ENCODE results near the gene HECW1.

HECW1 gene

DNA sequence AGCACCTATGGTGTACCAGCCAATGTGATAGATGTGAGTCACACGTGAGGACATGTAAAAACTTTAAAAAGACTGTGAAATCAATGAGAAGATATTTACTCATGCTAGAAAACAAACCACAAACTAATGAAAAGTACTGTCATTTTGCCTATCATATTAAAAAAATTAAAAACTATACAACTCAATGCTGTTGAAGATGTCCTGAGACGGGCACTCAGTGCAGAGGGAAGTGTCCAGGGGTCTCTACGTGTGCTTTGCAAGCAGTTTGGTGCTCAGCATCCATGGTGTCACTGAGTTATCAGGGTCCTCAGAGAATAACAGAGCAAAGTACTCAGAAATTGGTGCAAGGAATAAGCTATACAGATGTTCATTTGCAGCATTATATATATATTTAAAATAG, 162.3 kb downstream of the HECW1 start:
- Histone ChIP-seq H3K4me3 (ENCODE audit: low read depth in 1 of 2, low read length in 1 of 2) (no peak overlapping the region), H3K36me3 (no peaks in the 10 kb centered on the region), H3K27me3 (no peaks in the 10 kb centered on the region), H3K27ac (no peak overlapping the region), H3K4me1 (ENCODE audit: control insufficient read depth in 1 of 2, insufficient read depth in 1 of 2, low read depth in 1 of 2, low read length in 1 of 2) (no peaks in the 10 kb centered on the region), H3K9me3 (no peaks in the 10 kb centered on the region)
- TF ChIP-seq, protein P1, sequence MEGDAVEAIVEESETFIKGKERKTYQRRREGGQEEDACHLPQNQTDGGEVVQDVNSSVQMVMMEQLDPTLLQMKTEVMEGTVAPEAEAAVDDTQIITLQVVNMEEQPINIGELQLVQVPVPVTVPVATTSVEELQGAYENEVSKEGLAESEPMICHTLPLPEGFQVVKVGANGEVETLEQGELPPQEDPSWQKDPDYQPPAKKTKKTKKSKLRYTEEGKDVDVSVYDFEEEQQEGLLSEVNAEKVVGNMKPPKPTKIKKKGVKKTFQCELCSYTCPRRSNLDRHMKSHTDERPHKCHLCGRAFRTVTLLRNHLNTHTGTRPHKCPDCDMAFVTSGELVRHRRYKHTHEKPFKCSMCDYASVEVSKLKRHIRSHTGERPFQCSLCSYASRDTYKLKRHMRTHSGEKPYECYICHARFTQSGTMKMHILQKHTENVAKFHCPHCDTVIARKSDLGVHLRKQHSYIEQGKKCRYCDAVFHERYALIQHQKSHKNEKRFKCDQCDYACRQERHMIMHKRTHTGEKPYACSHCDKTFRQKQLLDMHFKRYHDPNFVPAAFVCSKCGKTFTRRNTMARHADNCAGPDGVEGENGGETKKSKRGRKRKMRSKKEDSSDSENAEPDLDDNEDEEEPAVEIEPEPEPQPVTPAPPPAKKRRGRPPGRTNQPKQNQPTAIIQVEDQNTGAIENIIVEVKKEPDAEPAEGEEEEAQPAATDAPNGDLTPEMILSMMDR (IDR thresholded peaks at IDR 0.05): no peak

DNA sequence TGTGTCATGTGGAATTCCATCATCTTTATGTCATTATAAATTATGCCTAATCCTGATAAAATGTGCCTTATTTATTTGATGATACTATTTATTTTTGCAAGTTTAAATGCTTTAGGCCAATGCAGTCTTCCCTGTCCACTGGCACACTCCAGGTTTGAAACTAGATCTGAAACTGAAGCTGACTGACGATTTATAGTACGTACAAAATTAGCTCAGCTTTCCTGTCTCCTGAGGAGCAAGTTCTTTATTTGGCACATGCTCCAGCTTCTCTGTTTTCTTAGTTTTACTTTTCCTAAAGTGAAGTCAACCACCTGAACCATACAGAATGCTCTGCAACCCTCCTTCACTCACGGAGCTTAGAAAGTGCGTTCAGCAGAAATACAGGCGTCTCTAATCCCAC, 164.1 kb downstream of the HECW1 start:
- no peak overlapping the region for H3K27ac ChIP-seq
- H3K4me3 ChIP-seq (ENCODE audit: low read depth in 1 of 2, low read length in 1 of 2): no peak overlapping the region
- H3K27me3 ChIP-seq: peaks cover 7% of the 10 kb centered on the region
- H3K9me3 ChIP-seq: no peaks in the 10 kb centered on the region
- TF ChIP-seq, protein P1 (IDR thresholded peaks at IDR 0.05): no peak
- no peaks in the 10 kb centered on the region for H3K4me1 ChIP-seq (ENCODE audit: control insufficient read depth in 1 of 2, insufficient read depth in 1 of 2, low read depth in 1 of 2, low read length in 1 of 2)
- H3K36me3 ChIP-seq: no peaks in the 10 kb centered on the region

DNA sequence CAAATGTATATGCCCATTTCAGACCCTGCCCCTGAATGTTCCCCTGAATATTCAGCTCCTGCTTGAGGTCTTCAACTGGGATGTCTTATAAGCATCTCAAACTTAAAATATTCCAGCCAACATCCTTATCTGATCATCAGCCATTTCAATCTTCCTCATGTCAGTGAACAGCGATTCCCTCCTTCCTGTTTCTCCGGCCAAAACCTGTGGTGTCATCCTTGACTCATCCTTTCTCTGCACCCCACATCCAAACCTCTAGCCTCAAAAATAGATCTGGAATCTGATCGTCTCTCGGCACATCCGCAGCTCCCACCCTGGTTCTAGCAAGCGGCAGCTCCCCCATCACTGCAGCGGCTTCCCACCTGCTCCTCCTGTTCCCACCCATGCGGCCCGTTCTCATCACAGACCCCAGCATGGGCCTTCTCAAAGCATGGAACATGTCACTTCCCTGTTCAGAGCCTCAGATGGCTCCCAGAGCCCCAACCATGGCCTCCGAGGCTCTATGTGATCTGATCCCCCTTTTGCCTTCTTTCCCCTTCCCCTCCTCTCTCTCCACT, 165.7 kb downstream of the HECW1 start:
- no peaks in the 10 kb centered on the region for H3K9me3 ChIP-seq
- H3K27ac ChIP-seq: no peak overlapping the region
- no peaks in the 10 kb centered on the region for H3K4me1 ChIP-seq (ENCODE audit: control insufficient read depth in 1 of 2, insufficient read depth in 1 of 2, low read depth in 1 of 2, low read length in 1 of 2)
- H3K4me3 ChIP-seq (ENCODE audit: low read depth in 1 of 2, low read length in 1 of 2): no peak overlapping the region
- no peaks in the 10 kb centered on the region for H3K36me3 ChIP-seq
- H3K27me3 ChIP-seq: peaks cover 13% of the 10 kb centered on the region
- TF ChIP-seq, protein P1 (IDR thresholded peaks at IDR 0.05): no peak

DNA sequence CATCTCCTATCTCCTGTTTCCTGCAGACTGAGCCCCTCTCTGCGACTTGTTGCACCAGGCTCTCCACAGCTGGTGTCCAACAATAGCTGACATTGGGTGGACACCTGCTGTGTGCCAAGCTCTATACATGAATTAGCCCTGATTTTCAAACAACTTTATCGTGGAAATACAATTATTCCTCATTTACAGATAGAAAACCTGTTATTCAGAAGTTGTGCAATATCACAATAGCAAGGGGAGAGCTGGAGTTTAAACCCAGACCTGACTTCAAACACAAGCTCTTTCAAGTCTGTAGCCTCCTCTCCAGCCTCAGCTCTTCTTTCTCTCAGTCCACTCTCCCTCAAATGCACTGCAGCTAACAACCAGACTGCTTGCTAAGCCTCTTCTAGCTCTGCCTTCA, 168.8 kb downstream of the HECW1 start:
- Histone ChIP-seq H3K4me1 (ENCODE audit: control insufficient read depth in 1 of 2, insufficient read depth in 1 of 2, low read depth in 1 of 2, low read length in 1 of 2) (no peaks in the 10 kb centered on the region), H3K4me3 (ENCODE audit: low read depth in 1 of 2, low read length in 1 of 2) (no peak overlapping the region), H3K27me3 (peaks cover 13% of the 10 kb centered on the region), H3K9me3 (no peaks in the 10 kb centered on the region), H3K36me3 (no peaks in the 10 kb centered on the region), H3K27ac (no peak overlapping the region)
- TF ChIP-seq, protein P1 (IDR thresholded peaks at IDR 0.05): no peak

DNA sequence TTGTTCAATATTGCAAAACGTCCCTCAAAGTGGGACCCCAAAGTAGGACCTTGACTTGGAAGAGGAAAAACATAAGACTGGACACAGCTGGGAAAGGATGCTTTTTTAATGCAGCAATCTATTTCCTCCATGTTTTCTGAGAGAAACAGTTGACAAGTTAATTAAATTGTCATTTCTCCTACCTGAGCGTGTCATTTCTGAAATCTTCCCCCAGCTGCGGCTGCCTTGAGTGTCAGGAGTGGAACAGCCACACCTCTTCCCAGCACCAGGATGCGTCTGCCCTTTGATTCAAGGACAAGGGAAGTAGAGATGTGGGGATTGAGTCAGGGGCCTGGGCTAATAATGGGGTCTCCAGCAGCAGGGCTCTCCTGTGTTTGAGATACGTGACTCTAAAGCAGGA, 171.3 kb downstream of the HECW1 start:
- no peak overlapping the region for H3K4me3 ChIP-seq (ENCODE audit: low read depth in 1 of 2, low read length in 1 of 2)
- no peaks in the 10 kb centered on the region for H3K36me3 ChIP-seq
- TF ChIP-seq, protein P1 (IDR thresholded peaks at IDR 0.05): no peak

DNA sequence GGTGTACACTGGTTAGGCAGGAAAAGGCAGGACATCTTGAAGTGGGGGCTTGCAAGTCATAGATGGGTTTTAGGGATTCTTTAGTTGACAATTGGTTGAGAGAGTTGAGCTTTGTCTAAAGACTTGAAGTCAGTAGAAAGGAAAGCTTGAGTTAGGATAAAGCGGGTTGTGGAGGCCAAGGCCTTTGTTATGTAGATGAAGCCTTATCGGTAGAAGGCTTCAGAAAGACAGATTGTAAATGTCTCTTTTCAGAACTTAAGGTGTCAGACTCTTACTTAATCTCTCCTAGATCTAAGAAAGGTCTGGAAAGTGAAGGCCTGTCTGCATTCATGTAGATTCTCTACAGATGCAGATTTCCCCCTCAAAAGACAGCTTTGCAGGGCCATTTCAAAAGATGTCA, 177.4 kb downstream of the HECW1 start:
- H3K27ac ChIP-seq: no peak overlapping the region
- H3K4me3 ChIP-seq (ENCODE audit: low read depth in 1 of 2, low read length in 1 of 2): no peak overlapping the region
- H3K36me3 ChIP-seq: no peaks in the 10 kb centered on the region
- H3K27me3 ChIP-seq: peaks cover 6% of the 10 kb centered on the region
- TF ChIP-seq, protein P1 (IDR thresholded peaks at IDR 0.05): no peak
- H3K4me1 ChIP-seq (ENCODE audit: control insufficient read depth in 1 of 2, insufficient read depth in 1 of 2, low read depth in 1 of 2, low read length in 1 of 2): no peaks in the 10 kb centered on the region
- peaks cover 5% of the 10 kb centered on the region for H3K9me3 ChIP-seq

More for the DNA sequence above, 171.3 kb downstream of the HECW1 start:
- Histone ChIP-seq H3K27me3 (peaks cover 13% of the 10 kb centered on the region), H3K27ac (no peak overlapping the region), H3K9me3 (no peaks in the 10 kb centered on the region), H3K4me1 (ENCODE audit: control insufficient read depth in 1 of 2, insufficient read depth in 1 of 2, low read depth in 1 of 2, low read length in 1 of 2) (no peaks in the 10 kb centered on the region)
